Motor neuron (in vitro differentiated cells): ENCODE data around the gene GSTA2. TPM values are rescaled to one million over a fixed set of nuclear protein-coding genes. Genes with fewer than 3 reads are reported as not detected.
"Not testable (repeated sequence)": the region's sequence is repeated elsewhere in the genome, so short reads cannot be mapped to it uniquely, and the experiment has no call there.

Experiments used
- ATAC-seq, 8 experiments: fragments of 200-7000 bp; cut with Tn5 transposase; replicated peaks in 6 of 8; 2 replicates each; pipeline ENCODE4 v1.8.0; 2021; ENCODE audit warnings: mild to moderate bottlenecking in 8 of 8, moderate library complexity in 8 of 8
- H3K27ac ChIP-seq, 2 donors: fragments of 250-450 bp; sonication (Bioruptor Pico); 2 replicates each; pipeline ENCODE4 v1.9.0; 2021; ENCODE audit warnings: antibody characterized with exemption in 2 of 2, mild to moderate bottlenecking in 2 of 2, moderate library complexity in 1 of 2
- H3K4me1 ChIP-seq, 2 donors: fragments of 250-450 bp; sonication (Bioruptor Pico); replicated peaks in 1 of 2; 2 replicates each; pipeline ENCODE4 v1.6.1; 2021; ENCODE audit warnings: antibody characterized with exemption in 2 of 2, mild to moderate bottlenecking in 2 of 2, moderate library complexity in 1 of 2
- H3K4me3 ChIP-seq, 5 donors: fragments of 250-450 bp; sonication (Bioruptor Pico); 2 replicates each; pipeline ENCODE4 v1.9.0; 2021; ENCODE audit warnings: antibody characterized with exemption in 5 of 5, mild to moderate bottlenecking in 5 of 5, moderate library complexity in 4 of 5
- WGBS, 10 experiments: fragments of 450-650 bp; shearing (Covaris generic); methylation state at CpG; one replicate each; pipeline ENCODE4 v1.0.0; 2022; 5-methylcytosine and 5-hydroxymethylcytosine counted together
- in situ Hi-C, 9 experiments: fragments of 400-800 bp; cut with MboI; loops; one replicate each; pipeline ENCODE4 v1.15.0; 2021; ENCODE audit warnings: low sequenced_read_pairs in 9 of 9, low pct_unique_long_range_greater_than_20kb in 2 of 9; ENCODE audit not compliant: unreplicated experiment in 9 of 9
- total RNA-seq, 8 experiments: library from RNA; unstranded; fragments of 300-600 nt; gene quantifications; 2 replicates each; pipeline versions ENCODE4 v1.2.3 to v1.2.4, GENCODE V29; 2022

Gene GSTA2
- under 1 TPM in 1 of 8 experiments, not detected in 7; 0.14 TPM for total RNA-seq

- H3K4me1 ChIP-seq, ATAC-seq, H3K4me3 ChIP-seq, H3K27ac ChIP-seq, in situ Hi-C loops: not testable (repeated sequence)
- WGBS, 10 experiments = 13 to 60% (median 27%) methylated on average over 1 of the region's 2 CpGs; no CpG with 5 or more reads in 6 of the 10 experiments
Measured at GRCh38 chr6:52763322-52763916, at the start of gene GSTA2. Gene GSTA2, minus strand, starts transcription at chr6:52763475. Its CDS starts 5,528 bp downstream, at chr6:52757947.

GRCh38 chr6:52809777-52810176 lies 46.5 kb upstream of the GSTA2 start:
- H3K4me1 ChIP-seq, in situ Hi-C loops, H3K27ac ChIP-seq, H3K4me3 ChIP-seq: not testable (repeated sequence)
- WGBS, 10 experiments = 36 to 94% (median 76%) methylated on average over 2 to 4 of the region's 4 CpGs; no CpG with 5 or more reads in 2 of the 10 experiments
- ATAC-seq = peak in 3 of 8 experiments; percentile 62 to 92 (median 77)

- Histone ChIP-seq H3K4me3 (no peak overlapping the region), H3K4me1 (no peaks in the 10 kb centered on the region), H3K27ac (no peak overlapping the region)
- no peak for ATAC-seq
- 50 to 100% (median 91%) methylated on average over 1 to 5 of the region's 5 CpGs for WGBS, 10 experiments
- in situ Hi-C loops = no loop called here
Measured at GRCh38 chr6:52808660-52809059, 45.4 kb upstream of the GSTA2 start.

- 23 to 80% (median 51%) methylated on average over 2 to 4 of the region's 5 CpGs; no CpG with 5 or more reads in 3 of the 10 experiments for WGBS, 10 experiments
- H3K27ac ChIP-seq, H3K4me1 ChIP-seq, in situ Hi-C loops, H3K4me3 ChIP-seq: not testable (repeated sequence)
- peak in 2 of 8 experiments; percentile 22 to 53 for ATAC-seq
Measured at GRCh38 chr6:52803668-52804255, 40.5 kb upstream of the GSTA2 start, which contains the start of gene GSTA1. Gene GSTA1, minus strand, starts transcription at chr6:52803816. Its CDS starts 4,549 bp downstream, at chr6:52799267.

GRCh38 chr6:52802806-52803205 lies 39.5 kb upstream of the GSTA2 start:
- Histone ChIP-seq H3K27ac (no peak overlapping the region), H3K4me3 (no peak overlapping the region), H3K4me1 (no peaks in the 10 kb centered on the region)
- in situ Hi-C loops = no loop called here
- WGBS, 10 experiments = 20 to 100% (median 70%) methylated on average over 1 of the region's 1 CpG; no CpG with 5 or more reads in 6 of the 10 experiments
- no peak for ATAC-seq

GRCh38 chr6:52801188-52801841 lies 38.0 kb upstream of the GSTA2 start:
- no peak for ATAC-seq
- no peaks in the 10 kb centered on the region for H3K4me1 ChIP-seq
- in situ Hi-C loops = no loop called here
- WGBS, 10 experiments = 60 to 100% (median 93%) methylated on average over 1 to 2 of the region's 2 CpGs; no CpG with 5 or more reads in 1 of the 10 experiments
- H3K27ac ChIP-seq = no peak overlapping the region
- H3K4me3 ChIP-seq = no peak overlapping the region

GRCh38 chr6:52799272-52799671 lies 36.0 kb upstream of the GSTA2 start:
- H3K27ac ChIP-seq, ATAC-seq, in situ Hi-C loops, H3K4me1 ChIP-seq, H3K4me3 ChIP-seq: not testable (repeated sequence)
- 71 to 100% (median 82%) methylated on average over 1 of the region's 1 CpG; no CpG with 5 or more reads in 4 of the 10 experiments for WGBS, 10 experiments

- ATAC-seq, H3K4me3 ChIP-seq, H3K4me1 ChIP-seq, H3K27ac ChIP-seq, in situ Hi-C loops: not testable (repeated sequence)
- 70 to 90% (median 85%) methylated on average over 1 to 2 of the region's 2 CpGs; no CpG with 5 or more reads in 6 of the 10 experiments for WGBS, 10 experiments
Measured at GRCh38 chr6:52794366-52794765, 31.1 kb upstream of the GSTA2 start.

- peak in 2 of 8 experiments; percentile 46 to 47 for ATAC-seq
- in situ Hi-C loops = no loop called here
- Histone ChIP-seq H3K4me3 (no peak overlapping the region), H3K4me1 (no peaks in the 10 kb centered on the region), H3K27ac (no peak overlapping the region)
- 0% methylated on average over 1 of the region's 1 CpG; no CpG with 5 or more reads in 9 of the 10 experiments for WGBS, 10 experiments
Measured at GRCh38 chr6:52790861-52791260, 27.6 kb upstream of the GSTA2 start.

- in situ Hi-C loops, H3K4me1 ChIP-seq: not testable (repeated sequence)
- 67 to 100% methylated on average over 1 of the region's 1 CpG; no CpG with 5 or more reads in 8 of the 10 experiments for WGBS, 10 experiments
Measured at GRCh38 chr6:52789658-52790057, 26.4 kb upstream of the GSTA2 start.

GRCh38 chr6:52788478-52788877 lies 25.2 kb upstream of the GSTA2 start:
- 10 to 88% (median 62%) methylated on average over 1 to 3 of the region's 3 CpGs; no CpG with 5 or more reads in 2 of the 10 experiments for WGBS, 10 experiments
- in situ Hi-C loops = no loop called here
- Histone ChIP-seq H3K4me3 (no peak overlapping the region), H3K4me1 (no peaks in the 10 kb centered on the region), H3K27ac (no peak overlapping the region)
- peak in 2 of 8 experiments; percentile 22 to 56 for ATAC-seq

More at GRCh38 chr6:52789658-52790057, 26.4 kb upstream of the GSTA2 start:
- not testable (repeated sequence) for H3K27ac ChIP-seq, H3K4me3 ChIP-seq
- ATAC-seq = peak in 1 of 8 experiments; percentile 38

- in situ Hi-C loops = no loop called here
- WGBS, 10 experiments = 46 to 82% (median 60%) methylated on average over 2 to 3 of the region's 3 CpGs
- no peak overlapping the region for H3K4me3 ChIP-seq
- H3K4me1 ChIP-seq = no peaks in the 10 kb centered on the region
- no peak overlapping the region for H3K27ac ChIP-seq
- no peak for ATAC-seq
Measured at GRCh38 chr6:52787917-52788316, 24.6 kb upstream of the GSTA2 start.
